Measurements from ENCODE around the gene SPACA9. TPM values are rescaled to one million over a fixed set of nuclear protein-coding genes. Genes with fewer than 3 reads are reported as not detected.

SPACA9 gene
- total RNA-seq, 1 experiment from 2014 or later, result 2.1 TPM

- no peak overlapping the region for H3K4me3 ChIP-seq (ENCODE audit: low read depth, low read length, poor library complexity, severe bottlenecking)
- H3K9me3 ChIP-seq (ENCODE audit: low read depth, low read length, poor library complexity, severe bottlenecking), result no peaks in the 10 kb centered on the region
- H3K4me1 ChIP-seq (ENCODE audit: insufficient read depth, low read length, poor library complexity, severe bottlenecking), result no peaks in the 10 kb centered on the region
- no peaks in the 10 kb centered on the region for H3K27me3 ChIP-seq (replicated peaks; ENCODE audit: insufficient read depth, low read depth, low read length, poor library complexity)
- ChIA-PET CTCF (no interaction called here), POLR2A (ENCODE audit: low non-redundant PET) (no interaction called here)
- intact Hi-C loops (cut with micrococcal nuclease; ENCODE audit: unreplicated experiment), result no loop called here
- H3K27ac ChIP-seq (ENCODE audit: low read depth, low read length, poor library complexity, severe bottlenecking), result no peak overlapping the region
- BruUV-seq (replicated peaks), result no TSS peak
- no peak for DNase-seq (ENCODE audit: low spot score)
- no peaks in the 10 kb centered on the region for H3K36me3 ChIP-seq (ENCODE audit: insufficient read depth, low read length, poor library complexity, severe bottlenecking)
- TF ChIP-seq EZH2 (IDR thresholded peaks at IDR 0.05; ENCODE audit: borderline replicate concordance, low read depth, low read length, poor library complexity, severe bottlenecking), result no peak
- TF ChIP-seq CTCF (conservative IDR thresholded peaks at IDR 0.05; ENCODE audit: low read depth, low read length), result no peak
Observed at GRCh38 chr9:132887181-132888120, 8.8 kb downstream of the SPACA9 start.

GRCh38 chr9:132888151-132888550 is 9.5 kb downstream of the SPACA9 start:
- Histone ChIP-seq H3K9me3 (ENCODE audit: low read depth, low read length, poor library complexity, severe bottlenecking) (no peaks in the 10 kb centered on the region), H3K4me3 (ENCODE audit: low read depth, low read length, poor library complexity, severe bottlenecking) (no peak overlapping the region), H3K36me3 (ENCODE audit: insufficient read depth, low read length, poor library complexity, severe bottlenecking) (no peaks in the 10 kb centered on the region), H3K27ac (ENCODE audit: low read depth, low read length, poor library complexity, severe bottlenecking) (no peak overlapping the region), H3K27me3 (replicated peaks; ENCODE audit: insufficient read depth, low read depth, low read length, poor library complexity) (no peaks in the 10 kb centered on the region), H3K4me1 (ENCODE audit: insufficient read depth, low read length, poor library complexity, severe bottlenecking) (no peaks in the 10 kb centered on the region)
- ChIA-PET POLR2A (ENCODE audit: low non-redundant PET) (no interaction called here), CTCF (no interaction called here)
- no peak for DNase-seq (ENCODE audit: low spot score)
- TF ChIP-seq CTCF (conservative IDR thresholded peaks at IDR 0.05; ENCODE audit: low read depth, low read length) (no peak), EZH2 (IDR thresholded peaks at IDR 0.05; ENCODE audit: borderline replicate concordance, low read depth, low read length, poor library complexity, severe bottlenecking) (no peak)
- intact Hi-C loops (cut with micrococcal nuclease; ENCODE audit: unreplicated experiment), result no loop called here
- no TSS peak for BruUV-seq (replicated peaks)

GRCh38 chr9:132892400-132892799 is 13.7 kb downstream of the SPACA9 start:
- TF ChIP-seq EZH2 (IDR thresholded peaks at IDR 0.05; ENCODE audit: borderline replicate concordance, low read depth, low read length, poor library complexity, severe bottlenecking) (no peak), CTCF (conservative IDR thresholded peaks at IDR 0.05; ENCODE audit: low read depth, low read length) (no peak)
- CTCF ChIA-PET, result no interaction called here
- intact Hi-C loops (cut with micrococcal nuclease; ENCODE audit: unreplicated experiment), result no loop called here
- DNase-seq (ENCODE audit: low spot score), result no peak
- no peak overlapping the region for H3K27ac ChIP-seq (ENCODE audit: low read depth, low read length, poor library complexity, severe bottlenecking)
- no peaks in the 10 kb centered on the region for H3K27me3 ChIP-seq (replicated peaks; ENCODE audit: insufficient read depth, low read depth, low read length, poor library complexity)
- no peaks in the 10 kb centered on the region for H3K4me1 ChIP-seq (ENCODE audit: insufficient read depth, low read length, poor library complexity, severe bottlenecking)
- POLR2A ChIA-PET (ENCODE audit: low non-redundant PET), result no interaction called here
- no peak overlapping the region for H3K4me3 ChIP-seq (ENCODE audit: low read depth, low read length, poor library complexity, severe bottlenecking)
- H3K9me3 ChIP-seq (ENCODE audit: low read depth, low read length, poor library complexity, severe bottlenecking), result no peaks in the 10 kb centered on the region
- no TSS peak for BruUV-seq (replicated peaks)
- H3K36me3 ChIP-seq (ENCODE audit: insufficient read depth, low read length, poor library complexity, severe bottlenecking), result peaks cover 20% of the 10 kb centered on the region

Data from A673 (cell line).